B cell (primary cell): ENCODE results near the gene AGXT2. TPM values are rescaled to one million over a fixed set of nuclear protein-coding genes. Genes with fewer than 3 reads are reported as not detected.

ENCODE experiments used
- ATAC-seq: fragments of 200-7000 bp; cut with Tn5 transposase; one replicate; pipeline ENCODE4 v1.10.0; 2021; ENCODE audit warnings: low read depth, mild to moderate bottlenecking, moderate number of reproducible peaks, moderate library complexity
- CTCF ChIA-PET: fragments of 350-600 bp; sonication (Branson Sonifier 250); formaldehyde crosslinking; loops from one replicate; lab custom pipeline; 2021; ENCODE audit warnings: antibody characterized with exemption, inconsistent platforms; lab: Charles Lee
- POLR2A ChIA-PET: fragments of 350-600 bp; sonication (Branson Sonifier 250); formaldehyde crosslinking; loops from one replicate; lab custom pipeline; 2021; ENCODE audit warnings: antibody characterized with exemption; lab: Charles Lee
- DNase-seq: peaks from one replicate; pipeline ENCODE4 v3.0.0; 2013
- H2AFZ ChIP-seq: 2 replicates; pipeline ENCODE4 v1.6.1; 2012; ENCODE audit warnings: mild to moderate bottlenecking, low read depth, low read length; ENCODE audit not compliant: insufficient read depth, poor library complexity, severe bottlenecking
- H3K27ac ChIP-seq, 2 donors: 1 replicate in 1 of 2; 2 replicates in 1 of 2; pipeline ENCODE4 v1.5.1; 2012 to 2013; ENCODE audit warnings: low read length in 2 of 2, mild to moderate bottlenecking in 2 of 2, moderate library complexity in 1 of 2
- H3K27me3 ChIP-seq, 4 experiments: fragments of 200-600 bp in 1 of 4; sonication (generic) in 1 of 4; replicated peaks in 1 of 4; 1 replicate in 2 of 4; 2 replicates in 2 of 4; pipeline versions ENCODE4 v1.6.1 to v1.7.0; 2013 to 2016; ENCODE audit warnings: low read length in 3 of 4, mild to moderate bottlenecking in 2 of 4, mixed read lengths in 1 of 4, moderate library complexity in 1 of 4; ENCODE audit not compliant: insufficient read depth in 4 of 4, control insufficient read depth in 3 of 4; ENCODE audit errors: control extremely low read depth in 1 of 4
- H3K36me3 ChIP-seq, 2 experiments: replicated peaks in 1 of 2; 1 replicate in 1 of 2; 2 replicates in 1 of 2; pipeline versions ENCODE4 v1.6.1 to v1.7.1; 2013; ENCODE audit warnings: low read length in 1 of 2; ENCODE audit not compliant: insufficient read depth in 2 of 2, control insufficient read depth in 1 of 2; ENCODE audit errors: control extremely low read depth in 1 of 2, extremely low read depth in 1 of 2
- H3K4me1 ChIP-seq, 2 donors: fragments of 200-600 bp in 1 of 2; sonication (generic) in 1 of 2; 1 replicate in 1 of 2; 2 replicates in 1 of 2; pipeline versions ENCODE4 v1.5.1 to v1.6.1; 2013 to 2017; ENCODE audit warnings: low read length in 2 of 2; ENCODE audit not compliant: control insufficient read depth in 2 of 2, insufficient read depth in 2 of 2
- H3K4me2 ChIP-seq: replicated peaks from 2 replicates; pipeline ENCODE3; 2012; ENCODE audit warnings: mild to moderate bottlenecking, low read depth, low read length; ENCODE audit not compliant: poor library complexity, severe bottlenecking
- H3K4me3 ChIP-seq, 5 experiments: fragments of 200-600 bp in 1 of 5; sonication (generic) in 1 of 5; 1 replicate in 3 of 5; 2 replicates in 2 of 5; pipeline versions ENCODE4 v1.5.1 to v1.7.0; 2011 to 2016; ENCODE audit warnings: low read length in 4 of 5, mild to moderate bottlenecking in 4 of 5, low read depth in 2 of 5, control low read depth in 1 of 5, moderate library complexity in 1 of 5; ENCODE audit not compliant: insufficient read depth in 1 of 5; ENCODE audit errors: control extremely low read depth in 1 of 5, extremely low read depth in 1 of 5
- H3K79me2 ChIP-seq: fragments of 200-600 bp; sonication (generic); one replicate; pipeline ENCODE4 v1.6.0; 2016; ENCODE audit warnings: low read length; ENCODE audit not compliant: control insufficient read depth, insufficient read depth
- H3K9ac ChIP-seq: fragments of 200-600 bp; sonication (generic); 2 replicates; pipeline ENCODE4 v1.6.1; 2017; ENCODE audit warnings: mild to moderate bottlenecking, low read length, moderate library complexity
- H3K9me3 ChIP-seq, 3 donors: one replicate each; pipeline versions ENCODE4 v1.6.1 to v1.7.1; 2013; ENCODE audit warnings: low read length in 2 of 3; ENCODE audit not compliant: control insufficient read depth in 2 of 3, insufficient read depth in 1 of 3; ENCODE audit errors: control extremely low read depth in 1 of 3
- H4K20me1 ChIP-seq: 2 replicates; pipeline ENCODE4 v1.6.0; 2012; ENCODE audit warnings: mild to moderate bottlenecking, low read length; ENCODE audit not compliant: insufficient read depth, control insufficient read depth, poor library complexity, severe bottlenecking
- H3K27ac Mint-ChIP-seq: one replicate; pipeline ENCODE4 v1.8.0; 2021; ENCODE audit warnings: mixed read lengths
- H3K27me3 Mint-ChIP-seq: one replicate; pipeline ENCODE4 v1.8.0; 2021; ENCODE audit warnings: mixed read lengths
- H3K4me1 Mint-ChIP-seq: one replicate; pipeline ENCODE4 v1.8.0; 2021; ENCODE audit warnings: mixed read lengths
- H3K4me3 Mint-ChIP-seq: one replicate; pipeline ENCODE4 v1.8.0; 2021; ENCODE audit warnings: mixed read lengths
- H3K9me3 Mint-ChIP-seq: one replicate; pipeline ENCODE4 v1.8.0; 2022; ENCODE audit warnings: mixed read lengths; ENCODE audit not compliant: insufficient read depth
- CTCF ChIP-seq: fragments of 200-600 bp; IDR thresholded peaks from one replicate; pipeline ENCODE4 v1.8.0; 2022; ENCODE audit warnings: antibody characterized with exemption, mild to moderate bottlenecking
- EZH2 ChIP-seq: IDR thresholded peaks from 2 replicates; pipeline ENCODE4 v1.6.1; 2012; ENCODE audit warnings: borderline replicate concordance, low read depth, mild to moderate bottlenecking, moderate library complexity, low read length; ENCODE audit not compliant: insufficient read depth, poor library complexity, severe bottlenecking
- WGBS: methylation state at CpG from one replicate; pipeline ENCODE4 v1.1.5; 2013; ENCODE audit warnings: missing lambda C conversion rate; ENCODE audit not compliant: insufficient coverage; 5-methylcytosine and 5-hydroxymethylcytosine counted together
- intact Hi-C: fragments of 100-400 bp; cut with micrococcal nuclease; formaldehyde crosslinking; loops from one replicate; pipeline ENCODE4 v1.10.0; 2022
- polyA plus RNA-seq: library from polyadenylated mRNA; depleted of rRNA; stranded (reverse); fragments of >200 nt; gene quantifications from 2 replicates; pipeline ENCODE4 v1.2.3, GENCODE V29; 2012
- total RNA-seq, 2 donors: library from RNA; stranded (reverse); fragments of 120-200 nt in 1 of 2; gene quantifications; 1 replicate in 1 of 2; 2 replicates in 1 of 2; pipeline versions ENCODE4 v1.2.3 to v1.2.4, GENCODE V29; 2013 to 2022

Gene AGXT2
- total and polyA plus RNA-seq, 2 donors (not counting 1 experiment from before 2014, with no cell fraction given), result not detected

DNA sequence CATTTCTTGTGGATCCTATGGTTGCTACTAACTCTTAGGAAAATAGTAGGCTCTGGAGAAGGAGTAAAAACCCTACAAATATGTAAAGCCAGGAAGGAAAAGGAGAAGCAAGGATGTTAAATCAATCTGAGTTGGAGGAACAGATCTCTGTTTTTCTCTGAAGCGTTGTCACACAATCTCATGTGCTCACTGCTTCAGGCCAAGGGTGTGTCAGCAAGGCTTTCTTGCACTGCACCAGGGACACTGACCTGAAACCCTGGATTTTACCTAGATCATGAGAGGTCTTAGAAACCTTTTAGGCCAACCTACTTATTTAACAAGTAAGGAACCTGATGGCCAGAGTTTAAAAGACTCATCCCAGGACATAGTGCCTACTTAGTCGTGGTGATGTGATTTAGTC is 12.5 kb upstream of the AGXT2 start:
- intact Hi-C loops, result no loop called here
- TF ChIP-seq EZH2, result no peak
- no peak for TF ChIP-seq CTCF
- Mint-ChIP-seq H3K27me3 (peaks cover 3% of the 10 kb centered on the region), H3K9me3 (no peaks in the 10 kb centered on the region), H3K4me1 (no peaks in the 10 kb centered on the region), H3K4me3 (no peak overlapping the region), H3K27ac (no peak overlapping the region)
- ATAC-seq (no peak), DNase-seq (no peak)
- H3K9ac ChIP-seq, result no peak overlapping the region
- CTCF ChIA-PET, result no interaction called here
- no peaks in the 10 kb centered on the region for H3K9me3 ChIP-seq
- H3K27me3 ChIP-seq, result no peaks in the 10 kb centered on the region
- no peak overlapping the region for H3K4me3 ChIP-seq
- H2AFZ ChIP-seq, result no peak overlapping the region
- H3K4me1 ChIP-seq, result no peaks in the 10 kb centered on the region
- WGBS, result 100% methylated on average over 1 of the region's 2 CpGs
- H4K20me1 ChIP-seq, result no peaks in the 10 kb centered on the region
- no peak overlapping the region for H3K27ac ChIP-seq
- H3K4me2 ChIP-seq, result no peak overlapping the region
- no peaks in the 10 kb centered on the region for H3K36me3 ChIP-seq
- H3K79me2 ChIP-seq, result no peaks in the 10 kb centered on the region
- POLR2A ChIA-PET, result no interaction called here

DNA sequence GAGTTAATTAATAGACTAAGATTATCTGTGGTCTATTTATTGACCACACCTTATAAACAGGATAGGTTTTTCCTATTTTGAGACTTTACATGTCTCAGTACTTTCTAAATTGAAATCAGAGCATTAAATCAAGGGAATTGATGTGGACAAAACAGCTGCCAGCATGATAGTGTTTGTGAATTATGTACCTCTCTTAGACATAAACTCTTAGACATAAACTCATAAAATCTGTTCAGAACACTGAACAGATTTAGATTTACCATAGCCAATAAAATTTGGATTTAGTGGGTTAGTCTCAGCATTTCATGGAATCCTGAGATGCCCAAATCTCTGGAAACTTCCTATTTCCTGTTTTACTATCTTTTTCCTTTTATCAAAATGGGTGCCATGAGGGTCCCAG is 11.5 kb upstream of the AGXT2 start:
- H3K79me2 ChIP-seq, result no peaks in the 10 kb centered on the region
- no peaks in the 10 kb centered on the region for H3K4me1 ChIP-seq
- Mint-ChIP-seq H3K27me3 (peaks cover 3% of the 10 kb centered on the region), H3K4me3 (no peak overlapping the region), H3K9me3 (no peaks in the 10 kb centered on the region), H3K27ac (no peak overlapping the region), H3K4me1 (no peaks in the 10 kb centered on the region)
- ChIA-PET CTCF (no interaction called here), POLR2A (no interaction called here)
- no peaks in the 10 kb centered on the region for H3K27me3 ChIP-seq
- ATAC-seq, result no peak
- H2AFZ ChIP-seq, result no peak overlapping the region
- TF ChIP-seq EZH2, result no peak
- no peak for TF ChIP-seq CTCF
- no peaks in the 10 kb centered on the region for H3K9me3 ChIP-seq
- H3K4me3 ChIP-seq, result no peak overlapping the region
- intact Hi-C loops, result no loop called here
- no peak overlapping the region for H3K27ac ChIP-seq
- H3K36me3 ChIP-seq, result no peaks in the 10 kb centered on the region
- H3K4me2 ChIP-seq, result no peak overlapping the region
- no peaks in the 10 kb centered on the region for H4K20me1 ChIP-seq
- H3K9ac ChIP-seq, result no peak overlapping the region
- DNase-seq, result no peak
